Measurements from ENCODE around the gene TPST2. TPM values are rescaled to one million over a fixed set of nuclear protein-coding genes. Genes with fewer than 3 reads are reported as not detected.

TPST2 gene
- total RNA-seq, 1 experiment from 2014 or later: 11.8 TPM

DNA sequence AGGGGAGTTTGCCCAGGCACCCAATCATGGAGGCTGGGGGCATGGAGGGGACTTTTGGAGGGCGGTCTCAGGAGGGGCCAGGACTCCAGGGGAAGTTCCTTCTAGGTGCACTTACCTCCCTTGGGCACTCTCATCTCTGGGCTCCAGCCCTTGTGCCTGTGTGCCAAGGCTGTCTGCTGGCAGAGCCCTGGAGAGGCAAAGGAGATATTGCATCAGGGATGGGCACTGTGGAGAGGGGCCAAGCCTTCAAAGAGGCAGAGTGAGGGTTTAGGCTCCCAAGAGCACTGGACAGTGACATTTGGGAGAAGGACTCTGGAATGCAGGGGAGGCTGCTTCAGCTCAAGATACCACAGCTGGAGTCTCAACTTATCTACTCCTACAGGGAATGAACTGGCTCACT is 45.4 kb downstream of the TPST2 start:
- H3K9me2 ChIP-seq (ENCODE audit: insufficient read depth): no peaks in the 10 kb centered on the region
- ChIA-PET CTCF (no interaction called here), RAD21 (ENCODE audit: low non-redundant PET in 1 of 2, low total read pairs in 2 of 2, uncharacterized antibody in 2 of 2, unreplicated experiment in 2 of 2) (no interaction called here), POLR2A (no interaction called here)
- no peaks in the 10 kb centered on the region for H3K79me2 ChIP-seq (ENCODE audit: insufficient read depth, low read length)
- H3K4me3 ChIP-seq (replicated peaks in 1 of 2; ENCODE audit: low read depth in 1 of 2, low read length in 2 of 2): no peak overlapping the region
- intact Hi-C loops (cut with micrococcal nuclease): no loop called here
- no peak overlapping the region for H3K4me2 ChIP-seq (ENCODE audit: low read length)
- DNase-seq (ENCODE audit: low read depth, low spot score) (no peak), ATAC-seq (no peak)
- TF ChIP-seq, protein P1, sequence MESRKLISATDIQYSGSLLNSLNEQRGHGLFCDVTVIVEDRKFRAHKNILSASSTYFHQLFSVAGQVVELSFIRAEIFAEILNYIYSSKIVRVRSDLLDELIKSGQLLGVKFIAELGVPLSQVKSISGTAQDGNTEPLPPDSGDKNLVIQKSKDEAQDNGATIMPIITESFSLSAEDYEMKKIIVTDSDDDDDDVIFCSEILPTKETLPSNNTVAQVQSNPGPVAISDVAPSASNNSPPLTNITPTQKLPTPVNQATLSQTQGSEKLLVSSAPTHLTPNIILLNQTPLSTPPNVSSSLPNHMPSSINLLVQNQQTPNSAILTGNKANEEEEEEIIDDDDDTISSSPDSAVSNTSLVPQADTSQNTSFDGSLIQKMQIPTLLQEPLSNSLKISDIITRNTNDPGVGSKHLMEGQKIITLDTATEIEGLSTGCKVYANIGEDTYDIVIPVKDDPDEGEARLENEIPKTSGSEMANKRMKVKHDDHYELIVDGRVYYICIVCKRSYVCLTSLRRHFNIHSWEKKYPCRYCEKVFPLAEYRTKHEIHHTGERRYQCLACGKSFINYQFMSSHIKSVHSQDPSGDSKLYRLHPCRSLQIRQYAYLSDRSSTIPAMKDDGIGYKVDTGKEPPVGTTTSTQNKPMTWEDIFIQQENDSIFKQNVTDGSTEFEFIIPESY (IDR thresholded peaks at IDR 0.05; ENCODE audit: extremely low read depth, insufficient replicate concordance, low read length): no peak
- no peak for TF ChIP-seq TCF7L2 (IDR thresholded peaks at IDR 0.05; ENCODE audit: borderline replicate concordance, extremely low read depth, insufficient read depth, insufficient read length)
- H3K27ac ChIP-seq (ENCODE audit: low read depth, low read length): no peak overlapping the region
- H3K9ac ChIP-seq (ENCODE audit: low read length): no peak overlapping the region
- no peaks in the 10 kb centered on the region for H4K20me1 ChIP-seq (ENCODE audit: insufficient read depth)
- no peaks in the 10 kb centered on the region for H3K4me1 ChIP-seq (ENCODE audit: control insufficient read depth in 1 of 2, insufficient read depth in 2 of 2, low read length in 2 of 2)
- no peaks in the 10 kb centered on the region for H3K9me3 ChIP-seq (ENCODE audit: control insufficient read depth in 1 of 2, insufficient read depth in 1 of 2, low read depth in 1 of 2, low read length in 2 of 2)
- no peaks in the 10 kb centered on the region for H3K27me3 ChIP-seq (ENCODE audit: insufficient read depth, low read length)
- BruUV-seq (replicated peaks): no TSS peak
- H3K36me3 ChIP-seq (ENCODE audit: control insufficient read depth in 1 of 2, insufficient read depth in 2 of 2, low read length in 2 of 2): no peaks in the 10 kb centered on the region; a peak in 2 of 4 replicates
- no peak overlapping the region for H2AFZ ChIP-seq (ENCODE audit: low read depth, low read length, poor library complexity, severe bottlenecking)

DNA sequence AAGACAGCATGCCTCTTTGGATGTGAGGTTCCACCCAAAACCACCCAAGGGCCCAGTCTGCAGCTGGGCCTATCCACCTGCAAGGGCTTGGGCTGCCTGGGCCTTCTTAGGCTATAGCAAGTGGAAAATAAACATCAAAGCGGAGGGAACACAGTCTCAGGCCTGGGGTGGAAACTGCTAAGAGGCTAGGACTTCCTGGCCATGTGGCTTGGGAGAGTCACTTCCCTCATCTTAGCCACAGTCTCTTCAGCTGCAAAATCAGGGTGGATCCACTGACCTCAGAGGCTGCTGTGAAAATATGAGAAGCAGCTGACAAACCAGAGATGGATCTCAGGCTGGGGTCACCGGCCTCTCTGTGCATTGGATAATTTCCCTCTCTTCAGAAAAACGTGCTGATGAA is 47.1 kb downstream of the TPST2 start:
- Histone ChIP-seq H3K36me3 (ENCODE audit: control insufficient read depth in 1 of 2, insufficient read depth in 2 of 2, low read length in 2 of 2) (no peaks in the 10 kb centered on the region; a peak in 2 of 4 replicates), H3K9me2 (ENCODE audit: insufficient read depth) (no peaks in the 10 kb centered on the region), H3K27me3 (ENCODE audit: insufficient read depth, low read length) (no peaks in the 10 kb centered on the region), H3K27ac (ENCODE audit: low read depth, low read length) (no peak overlapping the region), H3K9me3 (ENCODE audit: control insufficient read depth in 1 of 2, insufficient read depth in 1 of 2, low read depth in 1 of 2, low read length in 2 of 2) (no peaks in the 10 kb centered on the region), H3K4me1 (ENCODE audit: control insufficient read depth in 1 of 2, insufficient read depth in 2 of 2, low read length in 2 of 2) (no peaks in the 10 kb centered on the region), H3K4me3 (replicated peaks in 1 of 2; ENCODE audit: low read depth in 1 of 2, low read length in 2 of 2) (no peak overlapping the region), H2AFZ (ENCODE audit: low read depth, low read length, poor library complexity, severe bottlenecking) (no peak overlapping the region), H3K9ac (ENCODE audit: low read length) (no peak overlapping the region), H3K79me2 (ENCODE audit: insufficient read depth, low read length) (no peaks in the 10 kb centered on the region), H3K4me2 (ENCODE audit: low read length) (no peak overlapping the region), H4K20me1 (ENCODE audit: insufficient read depth) (no peaks in the 10 kb centered on the region)
- TF ChIP-seq TCF7L2 (IDR thresholded peaks at IDR 0.05; ENCODE audit: borderline replicate concordance, extremely low read depth, insufficient read depth, insufficient read length) (no peak), CBX3 (IDR thresholded peaks at IDR 0.05; ENCODE audit: low read depth) (no peak), EZH2phosphoT487 (IDR thresholded peaks at IDR 0.05; ENCODE audit: borderline replicate concordance) (no peak)
- POLR2A ChIA-PET: no interaction called here
- CTCF ChIA-PET: no interaction called here
- RAD21 ChIA-PET (ENCODE audit: low non-redundant PET in 1 of 2, low total read pairs in 2 of 2, uncharacterized antibody in 2 of 2, unreplicated experiment in 2 of 2): interaction anchor here in 1 of 2 experiments (0.6 kb wide), 1 partner anchor 1329 kb away, joined by 5 read pairs; no protein-coding TSS in a partner anchor
- ATAC-seq (no peak), DNase-seq (ENCODE audit: low read depth, low spot score) (no peak)
- intact Hi-C loops (cut with micrococcal nuclease): no loop called here
- no TSS peak for BruUV-seq (replicated peaks)

Measured in HCT116 (cell line).